Measurements from ENCODE around the gene PCNX3. TPM values are rescaled to one million over a fixed set of nuclear protein-coding genes. Genes with fewer than 3 reads are reported as not detected.

PCNX3 gene
- total and polyA plus RNA-seq, 2 of the 13 experiments (the other 11 are each of a cell fraction or from before 2014, with no cell fraction given) = 16.2 to 23.0 TPM

DNA sequence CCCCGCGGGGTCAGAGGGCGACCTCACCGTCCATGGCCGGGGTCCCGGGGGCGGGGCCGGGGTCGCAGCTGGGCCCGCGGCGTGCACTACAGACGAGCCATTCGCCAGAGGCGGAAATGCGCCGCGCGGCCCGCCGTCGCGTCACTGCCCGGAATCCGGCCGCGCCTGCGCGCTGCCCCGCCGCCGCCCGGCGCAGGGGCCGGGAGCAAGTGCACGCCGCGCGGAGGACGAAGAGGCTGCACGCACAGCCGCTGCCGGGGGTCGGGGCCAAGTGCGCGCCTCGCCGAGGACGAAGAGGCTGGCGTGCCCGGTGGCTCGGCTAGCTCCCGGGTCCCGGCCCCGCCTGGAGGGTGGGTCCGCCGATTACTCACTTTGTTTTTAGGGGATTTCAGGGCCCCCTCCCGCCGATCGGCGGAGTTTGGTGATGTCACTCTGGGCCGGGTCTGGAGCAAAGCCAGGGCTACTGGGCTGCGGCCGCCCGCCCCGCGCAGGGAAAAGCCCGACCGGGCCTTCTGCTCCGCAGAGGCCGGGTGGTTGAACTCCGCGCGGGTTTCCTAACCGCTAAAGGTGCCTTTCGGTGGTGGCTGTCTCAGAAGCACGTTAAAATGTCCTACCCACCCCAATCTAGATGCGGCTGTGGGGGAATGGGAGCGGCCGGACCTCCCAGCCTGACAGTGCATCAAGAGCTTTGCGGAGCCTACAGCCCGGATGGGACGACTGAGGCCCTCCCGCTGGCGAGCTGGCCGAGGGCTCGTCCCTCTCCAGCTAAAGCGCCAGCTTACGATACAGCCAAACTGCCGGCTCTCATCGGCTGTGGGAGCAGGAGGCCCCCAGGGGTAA is 47.4 kb downstream of the PCNX3 start, which contains the start of gene RELA (continued):
- TF ChIP-seq, protein P1, sequence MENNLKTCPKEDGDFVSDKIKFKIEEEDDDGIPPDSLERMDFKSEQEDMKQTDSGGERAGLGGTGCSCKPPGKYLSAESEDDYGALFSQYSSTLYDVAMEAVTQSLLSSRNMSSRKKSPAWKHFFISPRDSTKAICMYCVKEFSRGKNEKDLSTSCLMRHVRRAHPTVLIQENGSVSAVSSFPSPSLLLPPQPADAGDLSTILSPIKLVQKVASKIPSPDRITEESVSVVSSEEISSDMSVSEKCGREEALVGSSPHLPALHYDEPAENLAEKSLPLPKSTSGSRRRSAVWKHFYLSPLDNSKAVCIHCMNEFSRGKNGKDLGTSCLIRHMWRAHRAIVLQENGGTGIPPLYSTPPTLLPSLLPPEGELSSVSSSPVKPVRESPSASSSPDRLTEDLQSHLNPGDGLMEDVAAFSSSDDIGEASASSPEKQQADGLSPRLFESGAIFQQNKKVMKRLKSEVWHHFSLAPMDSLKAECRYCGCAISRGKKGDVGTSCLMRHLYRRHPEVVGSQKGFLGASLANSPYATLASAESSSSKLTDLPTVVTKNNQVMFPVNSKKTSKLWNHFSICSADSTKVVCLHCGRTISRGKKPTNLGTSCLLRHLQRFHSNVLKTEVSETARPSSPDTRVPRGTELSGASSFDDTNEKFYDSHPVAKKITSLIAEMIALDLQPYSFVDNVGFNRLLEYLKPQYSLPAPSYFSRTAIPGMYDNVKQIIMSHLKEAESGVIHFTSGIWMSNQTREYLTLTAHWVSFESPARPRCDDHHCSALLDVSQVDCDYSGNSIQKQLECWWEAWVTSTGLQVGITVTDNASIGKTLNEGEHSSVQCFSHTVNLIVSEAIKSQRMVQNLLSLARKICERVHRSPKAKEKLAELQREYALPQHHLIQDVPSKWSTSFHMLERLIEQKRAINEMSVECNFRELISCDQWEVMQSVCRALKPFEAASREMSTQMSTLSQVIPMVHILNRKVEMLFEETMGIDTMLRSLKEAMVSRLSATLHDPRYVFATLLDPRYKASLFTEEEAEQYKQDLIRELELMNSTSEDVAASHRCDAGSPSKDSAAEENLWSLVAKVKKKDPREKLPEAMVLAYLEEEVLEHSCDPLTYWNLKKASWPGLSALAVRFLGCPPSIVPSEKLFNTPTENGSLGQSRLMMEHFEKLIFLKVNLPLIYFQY (CRISPR knock-in tag; IDR thresholded peaks at IDR 0.05; ENCODE audit: borderline replicate concordance) = peak; percentile 96; the same call in 1 of the 2 replicates
- no peak for TF ChIP-seq DNMT3B (CRISPR knock-in tag; conservative IDR thresholded peaks at IDR 0.05)
- no peak for TF ChIP-seq NFKBIZ (CRISPR knock-in tag; IDR thresholded peaks at IDR 0.05)
- no peak for TF ChIP-seq NONO (IDR thresholded peaks at IDR 0.05)
- peak; percentile 70; the same call in 1 of the 2 replicates for TF ChIP-seq NONO (CRISPR knock-in tag; conservative IDR thresholded peaks at IDR 0.05)
- TF ChIP-seq ZNF44 (CRISPR knock-in tag; IDR thresholded peaks at IDR 0.05) = no peak
- TF ChIP-seq PHF20 (CRISPR knock-in tag; IDR thresholded peaks at IDR 0.05) = peak; percentile 48
- no peak for TF ChIP-seq ARNTL (CRISPR knock-in tag; IDR thresholded peaks at IDR 0.05)
- no peak for TF ChIP-seq PCBP2 (optimal IDR thresholded peaks at IDR 0.05; ENCODE audit: low read depth, low read length, poor library complexity, severe bottlenecking)
- TF ChIP-seq SAFB2 (CRISPR knock-in tag; IDR thresholded peaks at IDR 0.05; ENCODE audit: borderline replicate concordance, low read depth) = no peak
- no peak for TF ChIP-seq NR2F6 (IDR thresholded peaks at IDR 0.05)
- peak; percentile 6; the same call in 1 of the 2 replicates for TF ChIP-seq NR2F6 (CRISPR knock-in tag; IDR thresholded peaks at IDR 0.05)
- TF ChIP-seq ZNF567 (CRISPR knock-in tag; IDR thresholded peaks at IDR 0.05; ENCODE audit: borderline replicate concordance) = peak; percentile 71; the same call in 1 of the 2 replicates
- 0 out of 2 replicates have a peak, but pooled peaks have one; percentile 76 for TF ChIP-seq ZNF34 (CRISPR knock-in tag; IDR thresholded peaks at IDR 0.05; ENCODE audit: borderline replicate concordance)
- TF ChIP-seq, protein P2, sequence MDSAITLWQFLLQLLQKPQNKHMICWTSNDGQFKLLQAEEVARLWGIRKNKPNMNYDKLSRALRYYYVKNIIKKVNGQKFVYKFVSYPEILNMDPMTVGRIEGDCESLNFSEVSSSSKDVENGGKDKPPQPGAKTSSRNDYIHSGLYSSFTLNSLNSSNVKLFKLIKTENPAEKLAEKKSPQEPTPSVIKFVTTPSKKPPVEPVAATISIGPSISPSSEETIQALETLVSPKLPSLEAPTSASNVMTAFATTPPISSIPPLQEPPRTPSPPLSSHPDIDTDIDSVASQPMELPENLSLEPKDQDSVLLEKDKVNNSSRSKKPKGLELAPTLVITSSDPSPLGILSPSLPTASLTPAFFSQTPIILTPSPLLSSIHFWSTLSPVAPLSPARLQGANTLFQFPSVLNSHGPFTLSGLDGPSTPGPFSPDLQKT (CRISPR knock-in tag; IDR thresholded peaks at IDR 0.05; ENCODE audit: borderline replicate concordance) = no peak
- TF ChIP-seq HNRNPLL (IDR thresholded peaks at IDR 0.05; ENCODE audit: low read depth, low read length, poor library complexity, severe bottlenecking) = peak; percentile 40
- TF ChIP-seq DNMT1 (CRISPR knock-in tag; IDR thresholded peaks at IDR 0.05) = no peak
- TF ChIP-seq ZNF616 (CRISPR knock-in tag; IDR thresholded peaks at IDR 0.05; ENCODE audit: low read depth) = no peak
- TF ChIP-seq, protein P3, sequence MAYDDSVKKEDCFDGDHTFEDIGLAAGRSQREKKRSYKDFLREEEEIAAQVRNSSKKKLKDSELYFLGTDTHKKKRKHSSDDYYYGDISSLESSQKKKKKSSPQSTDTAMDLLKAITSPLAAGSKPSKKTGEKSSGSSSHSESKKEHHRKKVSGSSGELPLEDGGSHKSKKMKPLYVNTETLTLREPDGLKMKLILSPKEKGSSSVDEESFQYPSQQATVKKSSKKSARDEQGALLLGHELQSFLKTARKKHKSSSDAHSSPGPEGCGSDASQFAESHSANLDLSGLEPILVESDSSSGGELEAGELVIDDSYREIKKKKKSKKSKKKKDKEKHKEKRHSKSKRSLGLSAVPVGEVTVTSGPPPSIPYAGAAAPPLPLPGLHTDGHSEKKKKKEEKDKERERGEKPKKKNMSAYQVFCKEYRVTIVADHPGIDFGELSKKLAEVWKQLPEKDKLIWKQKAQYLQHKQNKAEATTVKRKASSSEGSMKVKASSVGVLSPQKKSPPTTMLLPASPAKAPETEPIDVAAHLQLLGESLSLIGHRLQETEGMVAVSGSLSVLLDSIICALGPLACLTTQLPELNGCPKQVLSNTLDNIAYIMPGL (CRISPR knock-in tag; IDR thresholded peaks at IDR 0.05; ENCODE audit: borderline replicate concordance in 1 of 2, low read depth in 1 of 2) = peak; percentile 65 to 71; a peak in 3 of 4 replicates
- TF ChIP-seq ZFP37 (CRISPR knock-in tag; IDR thresholded peaks at IDR 0.05; ENCODE audit: borderline replicate concordance) = peak; percentile 23; the same call in 1 of the 2 replicates
